ENCODE data around the gene SMIM1.

SMIM1 gene

DNA sequence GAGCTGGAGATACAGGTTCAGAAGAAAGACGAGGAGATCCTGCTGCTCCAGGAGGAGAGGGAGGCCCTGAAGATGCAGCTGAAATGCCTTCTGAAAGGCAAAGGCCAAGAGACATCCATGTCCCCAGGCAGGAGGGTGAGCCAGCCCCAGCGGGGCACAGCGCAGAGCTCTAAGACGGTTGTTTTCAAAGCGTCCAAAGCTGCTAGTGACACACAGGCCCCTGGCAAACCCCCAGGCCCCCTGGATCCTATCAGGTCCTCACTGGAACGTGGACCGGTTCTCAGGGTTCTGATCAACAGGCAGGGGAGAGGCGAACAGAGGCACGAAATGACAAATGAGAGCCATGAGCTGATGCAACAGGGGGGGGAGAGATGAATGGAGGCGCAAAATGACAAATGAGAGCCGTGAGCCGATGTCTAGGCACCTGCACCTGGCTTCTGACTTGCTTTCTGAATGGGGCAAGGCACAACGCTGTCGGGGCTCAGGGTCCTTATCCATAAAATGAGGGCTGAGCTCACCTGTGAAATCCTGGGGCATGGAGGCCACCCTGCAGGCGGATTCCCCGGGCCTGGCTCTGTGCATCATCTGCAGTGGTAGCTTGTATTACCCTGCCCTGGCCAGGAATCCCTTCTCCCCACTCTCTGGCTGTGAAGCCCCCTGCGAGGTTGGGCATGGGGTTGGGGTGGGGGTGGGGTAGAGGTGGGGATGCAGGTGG, 11.1 kb upstream of the SMIM1 start:
- H3K4me1 Mint-ChIP-seq (ENCODE audit: low read depth) = no peaks in the 10 kb centered on the region
- peaks cover 9% of the 10 kb centered on the region for H3K27me3 Mint-ChIP-seq
- no peak overlapping the region for H3K4me3 Mint-ChIP-seq
- no peak overlapping the region for H3K27ac Mint-ChIP-seq
- H3K9me3 Mint-ChIP-seq (ENCODE audit: low read depth) = no peaks in the 10 kb centered on the region
- no peaks in the 10 kb centered on the region for H3K36me3 Mint-ChIP-seq

DNA sequence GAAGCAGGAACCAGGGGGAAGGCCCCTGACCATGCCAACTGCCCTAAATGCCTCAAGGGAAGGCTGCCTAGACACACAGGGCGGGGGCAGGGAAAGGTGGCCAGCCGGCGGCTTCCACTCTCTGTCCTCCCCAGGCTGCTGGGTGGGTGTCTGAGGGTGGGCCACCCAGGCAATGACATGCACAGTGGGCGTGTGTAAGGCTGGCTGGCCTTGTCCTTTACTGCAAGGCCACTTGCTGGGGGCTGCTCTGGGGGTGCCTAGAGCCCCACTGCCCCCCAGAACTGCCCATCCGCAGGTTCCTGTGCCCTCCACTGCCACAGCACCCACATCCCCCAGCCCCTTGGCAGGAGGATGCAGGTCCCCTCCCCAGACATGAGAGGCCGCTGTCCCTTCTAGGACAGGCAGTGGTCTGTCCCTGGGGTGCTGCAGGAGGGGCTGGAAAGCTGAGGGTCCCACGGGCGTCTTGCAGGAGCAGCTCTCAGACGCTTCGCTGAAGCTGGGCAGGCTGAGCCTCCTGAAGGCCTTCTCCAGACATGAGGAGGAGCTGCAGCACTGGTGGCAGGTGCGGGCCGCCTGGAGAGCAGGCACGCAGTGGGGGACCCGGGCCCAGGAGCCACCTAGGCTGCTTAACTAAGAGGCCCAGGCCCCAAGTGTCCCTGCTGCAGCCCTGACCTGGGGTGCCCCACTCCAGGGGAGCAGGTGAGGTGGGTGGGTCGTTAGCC, 10.2 kb upstream of the SMIM1 start:
- no peak overlapping the region for H3K4me3 Mint-ChIP-seq
- no peaks in the 10 kb centered on the region for H3K36me3 Mint-ChIP-seq
- peaks cover 9% of the 10 kb centered on the region for H3K27me3 Mint-ChIP-seq
- no peaks in the 10 kb centered on the region for H3K4me1 Mint-ChIP-seq (ENCODE audit: low read depth)
- H3K9me3 Mint-ChIP-seq (ENCODE audit: low read depth) = no peaks in the 10 kb centered on the region
- no peak overlapping the region for H3K27ac Mint-ChIP-seq

DNA sequence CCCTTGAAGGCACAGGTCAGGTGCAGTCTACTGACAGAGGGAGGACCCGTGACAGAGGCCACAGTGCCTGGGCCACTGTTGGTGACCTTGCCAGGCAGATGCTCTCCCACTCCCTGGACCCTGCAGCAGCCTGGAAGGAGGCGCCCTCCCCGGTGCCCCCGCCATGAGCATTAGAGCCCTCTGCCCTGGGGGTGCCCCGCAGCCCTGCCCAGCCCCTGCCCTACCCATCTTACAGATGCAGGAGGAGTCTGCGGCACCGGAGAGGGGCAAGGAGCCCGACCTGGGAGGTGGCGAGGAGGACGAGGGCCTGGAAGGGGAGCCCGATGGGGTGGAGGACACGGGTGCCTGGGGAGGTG, 9.7 kb upstream of the SMIM1 start:
- no peaks in the 10 kb centered on the region for H3K36me3 Mint-ChIP-seq
- no peak overlapping the region for H3K4me3 Mint-ChIP-seq
- H3K9me3 Mint-ChIP-seq (ENCODE audit: low read depth) = no peaks in the 10 kb centered on the region
- H3K27ac Mint-ChIP-seq = no peak overlapping the region
- H3K4me1 Mint-ChIP-seq (ENCODE audit: low read depth) = no peaks in the 10 kb centered on the region
- peaks cover 9% of the 10 kb centered on the region for H3K27me3 Mint-ChIP-seq

DNA sequence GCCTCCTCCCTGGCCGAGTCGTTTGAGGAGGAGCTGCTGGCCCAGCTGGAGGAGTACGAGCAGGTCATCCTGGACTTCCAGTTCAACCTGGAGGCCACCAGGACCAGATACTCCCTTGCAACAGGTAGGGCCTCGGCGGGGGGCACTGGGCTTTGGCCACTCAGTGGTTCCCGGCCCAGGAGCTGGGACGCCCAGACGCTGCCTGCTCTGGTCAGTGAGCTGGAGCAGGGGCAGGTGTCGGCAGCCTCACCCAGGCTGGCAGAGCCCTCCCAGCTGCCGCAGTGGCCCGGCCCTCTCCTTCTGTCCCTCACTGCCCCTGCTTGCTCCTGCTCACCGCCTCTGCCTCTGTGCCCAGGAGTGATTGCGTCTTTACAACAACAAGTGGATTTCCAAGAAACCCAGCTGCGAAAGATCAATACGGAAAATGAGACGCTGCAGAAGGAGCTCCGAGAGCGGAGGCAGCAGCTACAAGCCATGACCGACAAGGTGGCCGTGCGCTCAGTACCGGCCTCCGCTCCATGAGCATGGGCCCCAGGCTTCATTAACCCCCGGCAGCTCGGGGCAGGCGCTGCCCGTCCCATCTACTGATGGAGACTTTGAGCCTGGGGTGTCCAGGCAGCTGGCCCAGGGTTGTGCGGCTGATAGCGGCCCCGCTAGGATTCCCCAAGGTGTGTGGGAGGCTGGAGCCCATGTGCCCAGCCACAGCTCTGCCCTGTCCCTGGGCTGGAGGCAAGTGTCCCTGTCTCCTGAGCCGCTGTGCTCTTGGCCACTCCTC, 9.0 kb upstream of the SMIM1 start:
- no peaks in the 10 kb centered on the region for H3K36me3 Mint-ChIP-seq
- H3K4me1 Mint-ChIP-seq (ENCODE audit: low read depth) = no peaks in the 10 kb centered on the region
- peaks cover 9% of the 10 kb centered on the region for H3K27me3 Mint-ChIP-seq
- H3K27ac Mint-ChIP-seq = no peak overlapping the region
- no peaks in the 10 kb centered on the region for H3K9me3 Mint-ChIP-seq (ENCODE audit: low read depth)
- H3K4me3 Mint-ChIP-seq = no peak overlapping the region

DNA sequence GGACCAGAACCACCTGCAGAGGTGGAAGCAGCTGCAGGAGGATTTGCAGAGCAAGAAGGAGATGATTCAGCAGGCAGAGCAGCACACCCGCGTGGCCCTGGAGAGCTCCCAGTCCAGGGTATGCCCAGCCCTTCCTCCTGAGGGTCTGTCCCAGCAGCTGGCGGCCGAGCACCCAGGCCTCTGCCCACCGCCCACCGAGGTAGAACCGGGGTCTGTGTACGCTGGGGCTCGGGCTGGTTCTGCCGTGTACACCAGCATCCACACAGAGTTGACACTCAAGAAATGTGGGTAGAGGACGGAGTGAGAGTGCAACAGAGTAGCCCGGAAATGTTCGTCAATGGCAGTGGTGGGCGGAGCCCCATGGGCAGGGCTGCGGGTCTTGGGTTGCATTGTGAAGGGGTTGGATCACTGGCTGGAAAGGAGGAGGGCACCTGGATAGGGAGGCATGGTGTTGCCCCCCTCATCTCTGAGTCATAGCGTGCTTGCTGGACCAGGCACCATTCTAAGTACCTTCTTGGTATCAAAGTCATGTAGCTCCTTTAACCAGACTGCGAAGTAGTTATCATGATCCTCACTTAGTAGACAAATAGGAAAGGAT, 5.1 kb upstream of the SMIM1 start:
- H3K4me1 Mint-ChIP-seq (ENCODE audit: low read depth) = peaks cover 7% of the 10 kb centered on the region
- H3K36me3 Mint-ChIP-seq = no peaks in the 10 kb centered on the region
- no peaks in the 10 kb centered on the region for H3K9me3 Mint-ChIP-seq (ENCODE audit: low read depth)
- no peak overlapping the region for H3K27ac Mint-ChIP-seq
- no peak overlapping the region for H3K4me3 Mint-ChIP-seq
- H3K27me3 Mint-ChIP-seq = peaks cover 7% of the 10 kb centered on the region

DNA sequence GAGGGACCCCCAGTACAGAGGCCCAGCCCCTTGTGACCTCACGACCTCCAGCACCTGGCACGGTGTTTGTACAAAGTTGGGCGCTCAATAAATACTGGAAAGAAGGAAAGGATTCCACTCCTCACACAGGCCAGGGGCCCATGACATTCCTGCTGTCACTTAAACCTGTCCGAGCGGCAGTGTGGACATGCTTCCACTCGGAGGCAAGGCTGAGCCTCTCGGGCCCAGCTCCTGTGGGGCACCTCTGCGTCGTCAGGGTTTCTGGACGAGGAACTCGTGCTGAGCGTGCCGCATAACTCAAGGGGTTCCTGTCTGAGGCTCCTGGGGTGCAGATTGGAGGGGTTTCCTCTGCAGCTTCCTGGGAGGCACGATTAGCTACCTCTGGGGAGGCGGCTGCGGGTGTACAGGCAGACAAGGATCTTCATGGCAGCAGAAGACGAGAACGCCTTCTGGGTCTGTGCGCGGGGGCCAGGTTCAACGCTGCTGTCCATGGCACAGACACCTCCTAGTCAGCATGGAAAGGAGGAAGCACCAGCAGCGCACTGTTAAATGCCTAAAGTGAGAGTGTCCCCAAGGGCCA, 3.6 kb upstream of the SMIM1 start:
- peaks cover 7% of the 10 kb centered on the region for H3K4me1 Mint-ChIP-seq (ENCODE audit: low read depth)

DNA sequence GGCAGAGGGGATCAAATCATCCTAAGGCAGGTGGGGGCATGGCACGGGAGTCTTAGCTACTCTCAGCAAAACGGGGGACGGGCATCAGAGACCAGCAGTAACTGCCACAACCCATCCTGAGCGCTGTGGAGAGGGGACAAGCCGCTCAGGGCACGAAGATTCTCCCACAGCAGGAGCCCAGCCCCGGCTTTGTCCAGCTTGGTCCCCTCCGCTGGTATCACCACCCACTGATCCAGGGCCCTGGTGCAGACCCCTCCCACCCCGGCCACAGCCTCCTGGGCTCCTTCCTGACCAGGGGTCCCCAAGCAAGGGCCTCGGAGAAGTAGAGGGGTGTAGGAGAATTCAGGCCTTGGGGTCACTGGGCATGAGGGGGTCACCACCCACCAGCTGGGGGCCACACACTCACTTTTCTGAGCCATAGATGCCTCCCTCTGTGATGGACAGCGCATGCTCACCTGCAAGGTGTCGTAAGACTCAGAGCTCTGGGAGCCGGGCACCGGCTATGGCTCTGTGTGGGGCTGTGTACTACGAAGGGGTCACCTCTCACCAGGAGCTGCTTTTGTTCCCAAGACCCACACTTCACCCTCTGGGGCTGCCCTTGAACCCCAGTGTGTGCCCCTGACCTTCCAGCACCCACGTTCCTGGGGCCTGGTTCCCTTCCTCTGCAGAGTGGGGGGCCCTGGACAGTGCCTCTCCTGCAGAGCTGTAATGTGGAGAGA, 2.3 kb upstream of the SMIM1 start:
- Mint-ChIP-seq H3K27ac (no peak overlapping the region), H3K27me3 (peaks cover 4% of the 10 kb centered on the region), H3K9me3 (ENCODE audit: low read depth) (no peaks in the 10 kb centered on the region), H3K4me1 (ENCODE audit: low read depth) (peaks cover 7% of the 10 kb centered on the region), H3K4me3 (peak overlapping the region; percentile 20), H3K36me3 (no peaks in the 10 kb centered on the region)

More for the DNA sequence above, 3.6 kb upstream of the SMIM1 start:
- no peak overlapping the region for H3K4me3 Mint-ChIP-seq
- no peaks in the 10 kb centered on the region for H3K36me3 Mint-ChIP-seq
- no peak overlapping the region for H3K27ac Mint-ChIP-seq
- H3K9me3 Mint-ChIP-seq (ENCODE audit: low read depth) = no peaks in the 10 kb centered on the region
- H3K27me3 Mint-ChIP-seq = peaks cover 7% of the 10 kb centered on the region

DNA sequence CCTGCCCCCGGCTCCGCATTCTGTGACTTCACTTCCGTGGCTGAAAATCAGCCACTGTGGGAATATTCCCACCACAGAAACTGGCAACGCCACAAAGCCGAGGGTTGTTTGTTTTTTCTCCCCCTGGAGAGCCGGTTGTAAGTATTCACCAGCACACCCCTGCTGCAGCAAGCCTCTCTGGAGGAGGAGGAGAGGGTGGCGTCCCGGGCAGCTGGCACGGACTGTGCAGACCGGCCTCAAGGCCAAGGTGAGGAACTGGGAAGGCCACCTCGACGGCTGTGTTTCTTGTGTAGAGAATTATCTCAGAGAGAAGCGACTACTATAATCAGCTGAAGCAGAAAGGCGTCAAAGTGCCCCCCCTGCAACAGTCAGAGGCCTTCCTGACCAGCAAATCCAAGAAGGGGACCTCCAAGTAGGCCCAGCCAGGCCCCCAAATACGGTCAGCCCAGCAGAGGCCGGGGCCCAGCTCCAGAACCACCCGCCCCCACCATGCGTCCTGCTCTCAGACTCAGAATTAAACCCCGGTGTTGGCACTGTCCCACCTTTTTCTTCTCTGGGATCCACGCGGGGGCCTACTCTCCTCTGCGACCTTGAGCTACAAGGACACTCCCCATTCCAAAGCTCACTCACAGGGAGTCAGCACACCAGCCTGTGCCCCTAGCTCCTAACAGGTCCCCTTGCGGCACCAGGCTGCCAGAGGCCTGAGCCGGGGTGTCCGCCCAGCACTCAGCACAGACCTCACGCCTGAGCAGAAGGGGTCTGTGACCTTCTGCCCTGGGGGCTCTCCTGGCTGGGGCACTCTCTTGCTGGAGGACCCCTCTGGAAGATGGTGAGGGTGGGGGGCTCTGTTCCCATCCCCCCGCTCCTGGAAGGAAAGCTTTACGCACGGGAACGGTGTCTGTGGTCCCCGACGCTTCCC, 1.2 kb upstream of the SMIM1 start:
- peak overlapping the region; percentile 80 for H3K4me3 Mint-ChIP-seq
- peaks cover 9% of the 10 kb centered on the region for H3K4me1 Mint-ChIP-seq (ENCODE audit: low read depth)
- H3K36me3 Mint-ChIP-seq = no peaks in the 10 kb centered on the region
- no peaks in the 10 kb centered on the region for H3K9me3 Mint-ChIP-seq (ENCODE audit: low read depth)
- no peaks in the 10 kb centered on the region for H3K27me3 Mint-ChIP-seq
- H3K27ac Mint-ChIP-seq = peak overlapping the region; percentile 83

DNA sequence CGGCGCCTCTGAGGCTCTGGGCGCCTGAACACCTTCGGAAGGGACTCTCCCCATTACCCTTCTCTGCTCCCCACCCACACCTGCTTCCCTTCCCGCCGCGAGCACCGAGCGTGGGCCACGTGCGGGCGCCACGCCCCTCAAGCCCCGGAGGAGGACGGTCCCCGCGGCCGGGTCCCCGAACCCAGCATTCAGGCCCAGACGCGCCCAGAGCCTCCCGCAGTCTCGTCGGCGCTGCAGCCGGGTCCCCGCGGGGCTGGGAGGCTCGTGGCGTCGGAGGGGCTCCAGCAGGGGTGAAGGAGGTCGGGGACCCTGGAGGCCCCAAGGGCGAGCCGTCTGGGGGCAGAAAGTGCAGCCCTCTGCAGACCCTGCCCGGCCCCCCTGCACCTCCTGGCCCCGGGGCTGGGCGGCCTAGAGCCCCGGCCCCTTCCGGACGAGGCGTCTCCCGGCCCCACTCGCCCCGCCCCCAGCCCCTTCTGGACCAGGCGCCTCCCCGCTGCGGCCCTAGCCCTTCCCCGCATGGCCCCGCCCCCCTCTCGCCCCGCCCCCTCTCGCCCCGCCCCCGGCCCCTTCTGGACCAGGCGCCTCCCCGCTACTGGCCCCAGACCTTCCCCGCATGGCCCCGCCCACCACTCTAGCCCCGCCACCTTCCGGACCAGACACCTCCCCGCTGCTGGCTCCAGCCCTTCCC, 378 bp upstream of the SMIM1 start:
- Mint-ChIP-seq H3K9me3 (ENCODE audit: low read depth) (no peaks in the 10 kb centered on the region), H3K27me3 (no peaks in the 10 kb centered on the region), H3K36me3 (no peaks in the 10 kb centered on the region), H3K4me1 (ENCODE audit: low read depth) (peaks cover 9% of the 10 kb centered on the region), H3K4me3 (peak overlapping the region; percentile 80), H3K27ac (peak overlapping the region; percentile 83)

DNA sequence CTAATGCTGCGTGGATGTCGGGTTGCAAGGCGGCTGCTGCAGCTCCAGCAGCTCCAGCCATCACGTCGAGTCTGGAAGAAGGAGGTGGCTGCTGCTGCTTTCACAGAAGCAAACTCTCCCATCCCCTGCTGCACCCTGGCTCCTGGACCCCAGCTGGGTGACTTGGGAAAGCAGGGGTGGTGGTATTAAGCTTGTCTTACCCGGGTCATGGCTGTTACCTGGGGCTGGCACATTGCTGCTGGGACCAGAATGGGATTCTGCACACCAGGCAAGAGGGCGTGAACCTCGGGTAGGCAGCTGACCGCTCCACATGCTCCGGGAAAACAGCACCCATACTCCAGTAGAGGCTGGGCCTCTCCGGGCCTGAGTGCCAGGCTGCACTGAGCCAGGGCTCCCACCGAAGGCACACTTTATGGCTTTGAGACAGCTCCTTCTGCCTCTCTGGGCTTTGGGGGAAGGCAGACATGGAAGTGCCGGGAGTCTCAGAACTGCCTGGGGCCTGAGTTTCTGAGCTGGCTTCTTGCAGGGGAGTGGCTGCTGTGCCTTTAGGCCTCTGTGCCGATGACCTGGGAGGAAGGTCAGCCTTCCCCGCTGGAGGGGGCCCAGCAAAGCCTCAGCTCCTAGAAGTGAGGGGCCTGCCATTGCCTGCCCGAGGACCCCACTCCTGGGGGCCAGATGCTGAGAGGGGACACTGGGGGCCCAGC, 1.2 kb downstream of the SMIM1 start:
- Mint-ChIP-seq H3K4me1 (ENCODE audit: low read depth) (peaks cover 9% of the 10 kb centered on the region), H3K36me3 (no peaks in the 10 kb centered on the region), H3K9me3 (ENCODE audit: low read depth) (no peaks in the 10 kb centered on the region), H3K27ac (no peak overlapping the region), H3K4me3 (no peak overlapping the region), H3K27me3 (no peaks in the 10 kb centered on the region)

DNA sequence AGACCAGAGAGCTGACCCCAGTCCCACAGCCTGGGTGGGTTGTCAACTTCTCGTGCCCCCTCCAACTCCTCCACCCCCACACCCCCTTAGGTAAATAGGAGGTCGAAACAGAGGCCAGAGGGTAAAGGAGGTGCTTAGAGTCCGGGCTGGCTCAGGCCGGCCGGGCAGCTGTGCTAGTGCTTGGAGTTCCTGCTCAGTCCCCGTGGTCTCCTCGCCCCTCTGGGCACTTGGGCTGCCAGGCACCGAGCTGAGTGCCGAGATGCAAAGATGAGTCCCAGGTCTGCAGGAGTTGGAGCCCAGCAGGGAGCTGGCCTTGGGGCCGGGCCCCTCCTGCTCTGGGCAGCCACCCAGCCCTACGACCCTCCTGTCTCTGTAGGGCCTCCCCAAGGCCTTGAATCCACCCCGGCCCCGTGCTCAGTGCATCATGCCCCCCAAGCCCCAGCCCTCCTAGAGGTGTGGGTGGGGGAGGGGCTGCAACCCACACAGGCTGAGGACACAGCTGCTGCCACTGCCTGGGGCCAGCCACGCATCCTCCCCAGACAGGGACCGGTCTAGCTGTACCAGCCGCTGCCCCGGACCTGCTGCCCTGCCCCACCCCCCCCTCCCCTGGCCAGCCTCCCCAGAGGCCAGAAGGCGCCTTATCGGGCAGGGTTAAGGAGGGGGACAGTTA, 1.9 kb downstream of the SMIM1 start:
- H3K27ac Mint-ChIP-seq = no peak overlapping the region
- H3K27me3 Mint-ChIP-seq = no peaks in the 10 kb centered on the region
- no peak overlapping the region for H3K4me3 Mint-ChIP-seq
- H3K4me1 Mint-ChIP-seq (ENCODE audit: low read depth) = peaks cover 9% of the 10 kb centered on the region
- H3K9me3 Mint-ChIP-seq (ENCODE audit: low read depth) = no peaks in the 10 kb centered on the region
- no peaks in the 10 kb centered on the region for H3K36me3 Mint-ChIP-seq

DNA sequence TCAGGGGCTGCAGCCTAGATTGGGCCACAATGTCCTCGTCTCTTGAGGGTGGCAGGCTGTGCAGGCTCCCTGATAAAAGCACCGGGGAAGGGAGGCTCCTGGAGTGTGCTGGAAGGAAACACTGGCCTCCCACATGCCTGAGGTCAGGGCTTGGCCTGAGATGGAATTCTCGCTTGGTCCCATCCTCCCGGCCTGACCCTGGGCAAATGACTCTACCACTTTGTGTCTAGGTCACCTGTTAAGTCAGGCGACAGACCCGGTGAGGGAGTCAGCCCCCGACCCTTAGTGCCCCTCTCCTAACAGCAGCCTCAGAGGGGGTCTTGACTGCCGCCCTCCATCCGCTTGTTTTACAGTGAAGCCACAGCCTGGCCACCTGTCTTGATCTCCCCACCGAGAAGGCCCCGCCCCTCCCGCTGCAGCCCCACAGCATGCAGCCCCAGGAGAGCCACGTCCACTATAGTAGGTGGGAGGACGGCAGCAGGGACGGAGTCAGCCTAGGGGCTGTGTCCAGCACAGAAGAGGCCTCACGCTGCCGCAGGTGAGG, 2.5 kb downstream of the SMIM1 start:
- Mint-ChIP-seq H3K27ac (no peak overlapping the region), H3K9me3 (ENCODE audit: low read depth) (no peaks in the 10 kb centered on the region), H3K4me1 (ENCODE audit: low read depth) (peaks cover 9% of the 10 kb centered on the region), H3K4me3 (no peak overlapping the region), H3K27me3 (no peaks in the 10 kb centered on the region), H3K36me3 (peaks cover 3% of the 10 kb centered on the region)
